Activated naive CD4-positive, alpha-beta T cell treated with anti-CD3 and anti-CD28 coated beads, Interleukin-2, amount 50 U/mL, for 24 hours (primary cell): ENCODE data around the gene DVL2.
A peak's percentile ranks its signal among the peaks of the same experiment; 100 is the strongest.

Experiments
- H3K27ac Mint-ChIP-seq: one replicate; pipeline ENCODE4 v1.8.0; 2021; ENCODE audit warnings: mild to moderate bottlenecking, mixed read lengths
- H3K27me3 Mint-ChIP-seq: one replicate; pipeline ENCODE4 v1.8.0; 2021; ENCODE audit warnings: mixed read lengths
- H3K36me3 Mint-ChIP-seq: one replicate; pipeline ENCODE4 v1.8.0; 2021; ENCODE audit warnings: mixed read lengths
- H3K4me1 Mint-ChIP-seq: one replicate; pipeline ENCODE4 v1.8.0; 2021; ENCODE audit warnings: mixed read lengths
- H3K4me3 Mint-ChIP-seq: one replicate; pipeline ENCODE4 v1.8.0; 2021; ENCODE audit warnings: mild to moderate bottlenecking, mixed read lengths
- H3K9me3 Mint-ChIP-seq: one replicate; pipeline ENCODE4 v1.8.0; 2021; ENCODE audit warnings: mixed read lengths

The DVL2 gene

GRCh38 chr17:7234083-7234951 lies at the start of gene DVL2:
Gene DVL2, minus strand, starts transcription at chr17:7234517. Its CDS starts 255 bp downstream, at chr17:7234262.
- peaks cover 7% of the 10 kb centered on the region for H3K36me3 Mint-ChIP-seq
- peak within 1 kb of the TSS; percentile 96 for H3K27ac Mint-ChIP-seq
- H3K9me3 Mint-ChIP-seq: no peaks in the 10 kb centered on the region
- peaks cover 49% of the 10 kb centered on the region for H3K4me1 Mint-ChIP-seq
- H3K4me3 Mint-ChIP-seq: peak within 1 kb of the TSS; percentile 99
- H3K27me3 Mint-ChIP-seq: no peaks in the 10 kb centered on the region

GRCh38 chr17:7283471-7284216 lies 49.3 kb upstream of the DVL2 start:
- no peak overlapping the region for H3K27ac Mint-ChIP-seq
- peaks cover 9% of the 10 kb centered on the region for H3K27me3 Mint-ChIP-seq
- H3K36me3 Mint-ChIP-seq: no peaks in the 10 kb centered on the region
- peaks cover 11% of the 10 kb centered on the region for H3K4me1 Mint-ChIP-seq
- no peaks in the 10 kb centered on the region for H3K9me3 Mint-ChIP-seq
- H3K4me3 Mint-ChIP-seq: no peak overlapping the region

GRCh38 chr17:7282752-7283321 lies 48.5 kb upstream of the DVL2 start:
- H3K4me1 Mint-ChIP-seq: peaks cover 11% of the 10 kb centered on the region
- peaks cover 9% of the 10 kb centered on the region for H3K27me3 Mint-ChIP-seq
- no peaks in the 10 kb centered on the region for H3K36me3 Mint-ChIP-seq
- peak overlapping the region; percentile 5 for H3K4me3 Mint-ChIP-seq
- no peak overlapping the region for H3K27ac Mint-ChIP-seq
- no peaks in the 10 kb centered on the region for H3K9me3 Mint-ChIP-seq

DNA sequence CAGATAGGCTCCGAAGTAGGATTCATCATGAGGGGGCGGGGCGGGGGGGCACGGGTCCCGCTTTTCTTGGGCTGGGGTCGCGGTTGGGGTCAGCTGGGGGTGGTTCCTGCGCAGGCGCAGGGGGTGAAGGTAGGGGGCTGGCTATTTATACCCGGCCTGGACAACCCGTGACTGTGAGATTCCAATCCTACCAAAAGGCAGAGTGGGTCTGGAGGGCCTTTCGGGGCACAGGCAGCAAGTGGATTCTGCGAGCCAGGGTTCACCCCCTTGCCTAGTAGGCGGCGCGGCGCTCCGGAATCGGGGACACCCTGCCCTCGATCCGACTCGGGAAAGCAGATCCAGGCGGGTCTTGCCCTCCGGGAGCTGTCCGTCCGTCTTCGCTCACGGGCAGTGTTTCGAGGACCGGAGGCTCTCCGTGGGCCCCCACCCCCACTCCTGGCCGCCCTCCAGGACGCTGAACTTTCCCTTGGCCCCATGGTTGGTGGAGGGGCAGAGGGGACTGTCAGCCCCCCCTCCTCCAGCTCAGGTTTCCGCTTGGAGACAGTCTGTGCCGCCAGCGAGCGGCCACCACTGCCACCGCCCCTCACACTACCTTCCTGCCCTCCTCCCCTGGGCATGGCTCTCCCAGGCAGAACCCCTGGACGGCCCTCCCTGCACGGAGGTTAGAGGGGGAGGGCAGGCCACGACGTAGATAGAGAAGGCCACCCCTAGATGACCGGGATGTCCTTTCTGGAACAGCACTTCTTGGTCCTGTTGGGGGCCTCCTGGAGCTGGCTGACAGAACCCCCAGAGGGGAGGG lies 47.8 kb upstream of the DVL2 start:
- Mint-ChIP-seq H3K4me1 (peaks cover 11% of the 10 kb centered on the region), H3K9me3 (no peaks in the 10 kb centered on the region), H3K27ac (no peak overlapping the region), H3K36me3 (no peaks in the 10 kb centered on the region), H3K27me3 (peaks cover 9% of the 10 kb centered on the region), H3K4me3 (peak overlapping the region; percentile 84)

DNA sequence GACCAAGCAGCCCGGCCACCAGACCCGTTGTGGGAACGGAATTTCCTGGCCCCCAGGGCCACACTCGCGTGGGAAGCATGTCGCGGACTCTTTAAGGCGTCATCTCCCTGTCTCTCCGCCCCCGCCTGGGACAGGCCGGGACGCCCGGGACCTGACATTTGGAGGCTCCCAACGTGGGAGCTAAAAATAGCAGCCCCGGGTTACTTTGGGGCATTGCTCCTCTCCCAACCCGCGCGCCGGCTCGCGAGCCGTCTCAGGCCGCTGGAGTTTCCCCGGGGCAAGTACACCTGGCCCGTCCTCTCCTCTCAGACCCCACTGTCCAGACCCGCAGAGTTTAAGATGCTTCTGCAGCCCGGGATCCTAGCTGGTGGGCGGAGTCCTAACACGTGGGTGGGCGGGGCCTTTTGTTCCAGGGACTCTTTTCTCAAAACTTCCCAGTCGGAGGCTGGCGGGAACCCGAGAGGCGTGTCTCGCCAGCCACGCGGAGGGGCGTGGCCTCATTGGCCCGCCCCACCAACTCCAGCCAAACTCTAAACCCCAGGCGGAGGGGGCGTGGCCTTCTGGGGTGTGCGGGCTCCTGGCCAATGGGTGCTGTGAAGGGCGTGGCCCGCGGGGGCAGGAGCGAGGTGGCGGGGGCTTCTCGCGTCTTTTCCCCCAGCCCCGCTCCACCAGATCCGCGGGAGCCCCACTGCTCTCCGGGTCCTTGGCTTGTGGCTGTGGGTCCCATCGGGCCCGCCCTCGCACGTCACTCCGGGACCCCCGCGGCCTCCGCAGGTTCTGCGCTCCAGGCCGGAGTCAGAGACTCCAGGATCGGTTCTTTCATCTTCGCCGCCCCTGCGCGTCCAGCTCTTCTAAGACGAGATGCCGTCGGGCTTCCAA lies 47.0 kb upstream of the DVL2 start, which contains the start of gene SLC2A4:
TSS of gene SLC2A4 (plus strand) at position 645 of the 879 bp plus-strand sequence. CDS start at position 862, 217 bp downstream.
- H3K4me1 Mint-ChIP-seq: peaks cover 11% of the 10 kb centered on the region
- peaks cover 9% of the 10 kb centered on the region for H3K27me3 Mint-ChIP-seq
- no peaks in the 10 kb centered on the region for H3K36me3 Mint-ChIP-seq
- no peaks in the 10 kb centered on the region for H3K9me3 Mint-ChIP-seq
- peak within 1 kb of the TSS; percentile 84 for H3K4me3 Mint-ChIP-seq
- H3K27ac Mint-ChIP-seq: no peak within 1 kb of the TSS

GRCh38 chr17:7280519-7281073 lies 46.3 kb upstream of the DVL2 start:
- no peaks in the 10 kb centered on the region for H3K9me3 Mint-ChIP-seq
- peaks cover 11% of the 10 kb centered on the region for H3K4me1 Mint-ChIP-seq
- no peak overlapping the region for H3K27ac Mint-ChIP-seq
- no peaks in the 10 kb centered on the region for H3K36me3 Mint-ChIP-seq
- peak overlapping the region; percentile 84 for H3K4me3 Mint-ChIP-seq
- H3K27me3 Mint-ChIP-seq: peaks cover 9% of the 10 kb centered on the region

DNA sequence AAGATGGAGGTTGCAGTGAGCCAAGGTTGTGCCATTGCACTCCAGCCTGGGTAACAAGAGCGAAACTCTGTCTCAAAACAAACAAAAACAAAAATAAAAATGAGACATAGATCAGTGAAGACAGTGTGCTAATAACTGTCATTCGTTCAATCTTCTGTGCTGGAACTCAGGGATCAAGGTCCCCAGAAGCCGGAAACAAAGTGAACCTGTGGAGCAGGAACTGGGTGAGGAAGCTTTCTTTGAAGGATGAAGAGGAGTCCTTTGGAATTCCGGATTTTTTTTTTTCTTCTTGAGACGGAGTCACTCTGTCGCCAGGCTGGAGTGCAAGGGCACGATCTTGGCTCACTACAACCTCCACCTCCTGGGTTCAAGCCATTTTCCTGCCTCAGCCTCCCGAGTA lies 45.1 kb upstream of the DVL2 start:
- no peaks in the 10 kb centered on the region for H3K36me3 Mint-ChIP-seq
- peaks cover 9% of the 10 kb centered on the region for H3K27me3 Mint-ChIP-seq
- H3K4me1 Mint-ChIP-seq: peaks cover 11% of the 10 kb centered on the region
- H3K27ac Mint-ChIP-seq: no peak overlapping the region
- no peaks in the 10 kb centered on the region for H3K9me3 Mint-ChIP-seq
- no peak overlapping the region for H3K4me3 Mint-ChIP-seq

DNA sequence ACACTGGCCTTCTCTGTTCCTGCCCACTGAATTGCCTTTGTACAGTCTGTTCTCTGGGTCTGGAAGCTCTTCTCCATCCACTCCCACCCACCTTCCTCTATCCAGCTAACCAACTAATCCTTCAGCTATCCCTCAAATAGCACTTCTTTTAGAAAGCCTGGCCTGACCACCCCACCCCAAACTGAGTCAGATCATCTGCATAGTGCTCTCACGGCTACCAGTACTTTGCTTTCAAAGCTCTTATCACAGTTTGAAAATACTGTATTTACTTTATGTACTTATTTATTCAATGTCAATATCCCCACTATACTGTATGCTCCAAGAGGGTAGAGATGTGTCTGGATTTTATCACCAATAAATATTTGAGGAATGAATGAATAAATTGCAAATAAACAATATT lies 32.5 kb upstream of the DVL2 start:
- Mint-ChIP-seq H3K9me3 (no peaks in the 10 kb centered on the region), H3K4me3 (no peak overlapping the region), H3K36me3 (no peaks in the 10 kb centered on the region), H3K27ac (no peak overlapping the region), H3K27me3 (peaks cover 2% of the 10 kb centered on the region), H3K4me1 (peaks cover 22% of the 10 kb centered on the region)

DNA sequence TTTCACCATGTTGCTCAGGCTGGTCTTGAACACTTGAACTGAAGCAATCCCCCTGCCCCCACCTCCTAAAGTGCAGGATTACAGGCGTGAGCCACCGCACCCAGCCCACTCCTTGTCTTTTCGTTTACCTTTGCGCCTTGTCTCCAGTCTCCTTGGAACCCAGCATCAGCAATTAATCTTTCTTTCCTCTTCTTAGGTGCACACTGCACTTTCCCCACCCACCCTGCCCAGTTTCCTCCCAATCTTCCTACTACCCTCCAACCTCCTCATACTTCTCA lies 29.4 kb upstream of the DVL2 start:
- H3K4me1 Mint-ChIP-seq: peaks cover 24% of the 10 kb centered on the region
- peak overlapping the region; percentile 47 for H3K27ac Mint-ChIP-seq
- H3K4me3 Mint-ChIP-seq: peak overlapping the region; percentile 82
- H3K9me3 Mint-ChIP-seq: no peaks in the 10 kb centered on the region
- H3K27me3 Mint-ChIP-seq: peaks cover 2% of the 10 kb centered on the region
- H3K36me3 Mint-ChIP-seq: peaks cover 4% of the 10 kb centered on the region

DNA sequence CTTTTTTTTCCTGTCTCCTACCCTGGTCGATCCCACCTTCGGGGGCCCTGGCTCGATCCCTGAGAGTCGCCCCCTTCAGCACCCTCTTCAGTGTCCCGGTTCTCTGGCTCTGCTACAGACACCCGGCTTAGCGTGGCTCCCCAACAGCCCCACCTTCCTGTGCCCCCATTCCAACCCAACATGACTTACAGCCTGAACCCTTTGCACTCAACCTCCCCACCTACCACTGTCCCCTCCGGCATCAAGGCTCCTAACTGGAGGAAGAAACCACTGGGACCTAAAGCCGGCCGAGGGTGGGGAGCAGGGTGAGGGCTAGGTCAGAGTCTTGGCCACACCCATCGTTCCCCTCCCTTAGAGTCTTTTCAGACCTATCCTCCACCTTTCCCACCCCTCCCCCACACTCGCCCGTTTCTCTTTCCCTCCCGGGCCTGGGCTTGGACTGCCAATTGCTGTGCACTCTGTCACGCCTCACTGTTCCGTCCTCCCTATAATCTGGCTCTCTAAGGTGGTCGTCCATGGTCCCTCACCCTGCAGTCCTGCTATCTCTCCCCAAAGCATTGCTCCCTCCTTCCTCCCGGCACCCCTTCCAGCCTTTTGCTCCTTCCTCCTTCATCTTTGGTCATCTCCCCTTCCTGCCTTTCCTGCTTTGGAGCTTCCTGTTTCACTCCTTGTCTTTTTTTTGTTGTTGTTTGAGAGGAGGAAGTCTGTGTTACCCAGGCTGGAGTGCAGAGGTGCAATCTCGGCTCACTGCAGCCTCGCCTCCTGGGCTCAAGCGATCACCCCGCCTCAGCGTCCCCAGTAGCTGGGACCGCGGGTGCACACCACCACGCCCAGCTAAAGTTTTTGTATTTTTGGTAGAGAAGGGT lies 28.9 kb upstream of the DVL2 start:
- H3K36me3 Mint-ChIP-seq: peaks cover 4% of the 10 kb centered on the region
- peak overlapping the region; percentile 59 for H3K27ac Mint-ChIP-seq
- H3K4me1 Mint-ChIP-seq: peaks cover 24% of the 10 kb centered on the region
- H3K27me3 Mint-ChIP-seq: peaks cover 2% of the 10 kb centered on the region
- H3K4me3 Mint-ChIP-seq: peak overlapping the region; percentile 82
- no peaks in the 10 kb centered on the region for H3K9me3 Mint-ChIP-seq

GRCh38 chr17:7262192-7262934 lies 28.0 kb upstream of the DVL2 start, which contains the start of gene CLDN7:
Gene CLDN7, minus strand, starts transcription at chr17:7262478. Its CDS starts 435 bp downstream, at chr17:7262043.
- Mint-ChIP-seq H3K36me3 (peaks cover 4% of the 10 kb centered on the region), H3K4me1 (peaks cover 24% of the 10 kb centered on the region), H3K27me3 (peaks cover 2% of the 10 kb centered on the region), H3K27ac (peak within 1 kb of the TSS; percentile 59), H3K4me3 (peak within 1 kb of the TSS; percentile 82), H3K9me3 (no peaks in the 10 kb centered on the region)

DNA sequence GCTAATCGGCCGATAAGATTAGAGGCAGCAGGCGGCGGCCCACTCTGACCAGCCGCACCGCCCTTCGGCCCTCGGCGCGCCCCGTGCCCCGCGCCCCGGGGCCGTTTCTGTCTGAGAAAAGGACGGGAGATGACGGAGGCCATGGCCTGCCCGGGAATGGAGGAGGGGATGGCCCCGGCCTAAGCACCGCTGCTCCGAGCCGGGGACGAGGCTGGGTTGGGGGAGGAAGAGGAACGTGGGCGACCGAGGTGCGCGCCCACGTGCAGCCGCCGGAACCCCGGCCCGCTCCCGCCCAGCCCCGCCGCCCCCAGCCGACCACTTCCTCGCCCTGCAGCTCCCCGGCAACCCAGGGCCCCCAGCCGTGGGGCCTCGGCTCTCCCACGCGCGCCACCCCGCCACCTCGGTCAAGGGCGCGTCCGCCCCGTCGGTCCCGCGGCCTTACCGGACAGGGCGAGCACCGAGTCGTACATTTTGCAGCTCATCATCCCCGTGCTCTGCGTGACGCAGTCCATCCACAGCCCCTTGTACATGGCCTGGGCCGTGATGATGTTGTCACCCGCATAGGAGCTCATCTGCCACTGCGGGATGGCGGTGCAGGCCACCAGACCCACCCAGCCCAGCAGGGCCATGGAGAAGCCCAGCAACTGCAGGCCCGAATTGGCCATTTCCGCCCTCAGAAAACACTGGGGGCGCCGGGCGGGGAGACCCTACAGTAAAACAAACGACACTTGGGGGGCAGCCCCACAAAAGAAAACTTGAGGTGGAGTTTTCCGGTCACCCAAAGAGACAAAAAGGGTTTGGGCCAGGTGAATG lies 27.3 kb upstream of the DVL2 start:
- Mint-ChIP-seq H3K36me3 (peaks cover 4% of the 10 kb centered on the region), H3K4me1 (peaks cover 24% of the 10 kb centered on the region), H3K27me3 (peaks cover 2% of the 10 kb centered on the region), H3K27ac (peak overlapping the region; percentile 30), H3K4me3 (peak overlapping the region; percentile 62), H3K9me3 (no peaks in the 10 kb centered on the region)
